ENCODE results near the gene TMEM258.

DNA sequence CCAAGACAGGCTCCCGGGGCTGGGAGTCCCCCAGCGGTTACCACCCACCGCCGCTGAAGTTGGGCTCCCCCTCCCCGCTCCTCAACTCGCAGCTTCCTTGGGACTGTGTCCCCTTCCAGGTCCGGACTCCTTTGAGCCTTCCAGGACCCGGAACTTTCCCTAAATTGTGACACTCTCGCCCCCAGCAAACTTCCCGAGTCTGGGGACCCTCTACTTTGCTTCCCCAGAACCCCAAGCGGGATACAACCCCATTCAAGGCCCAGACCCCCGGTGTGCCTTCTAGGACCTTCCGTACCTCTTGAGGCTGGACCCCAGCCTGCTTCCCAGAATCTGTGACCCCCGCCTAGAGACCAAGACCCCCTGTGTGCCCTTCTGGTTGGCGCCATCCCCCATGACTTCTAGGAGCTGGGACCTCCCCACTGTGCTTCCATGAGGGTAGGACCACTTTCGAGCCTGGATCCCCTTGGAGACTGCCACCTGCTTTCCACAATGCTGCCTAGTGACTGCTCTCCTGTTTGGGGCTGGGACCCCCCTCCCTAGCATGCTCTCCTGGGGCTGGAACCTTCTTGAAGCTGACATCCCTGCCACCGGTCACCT, 39.4 kb downstream of the TMEM258 start:
- TF ChIP-seq POLR2AphosphoS5 (IDR thresholded peaks at IDR 0.05; ENCODE audit: low read depth, low read length) (no peak), POLR2A (IDR thresholded peaks at IDR 0.05; ENCODE audit: low read depth, low read length) (no peak), TAF1 (IDR thresholded peaks at IDR 0.05; ENCODE audit: borderline replicate concordance, low read depth, low read length) (no peak)
